ENCODE results near the gene ADAMTS3. TPM values are rescaled to one million over a fixed set of nuclear protein-coding genes. Genes with fewer than 3 reads are reported as not detected.

Gene ADAMTS3
- total RNA-seq, 1 donor from 2014 or later: 2.7 TPM

GRCh38 chr4:72301759-72302158 is 267.3 kb downstream of the ADAMTS3 start:
- TF ChIP-seq, protein P1, sequence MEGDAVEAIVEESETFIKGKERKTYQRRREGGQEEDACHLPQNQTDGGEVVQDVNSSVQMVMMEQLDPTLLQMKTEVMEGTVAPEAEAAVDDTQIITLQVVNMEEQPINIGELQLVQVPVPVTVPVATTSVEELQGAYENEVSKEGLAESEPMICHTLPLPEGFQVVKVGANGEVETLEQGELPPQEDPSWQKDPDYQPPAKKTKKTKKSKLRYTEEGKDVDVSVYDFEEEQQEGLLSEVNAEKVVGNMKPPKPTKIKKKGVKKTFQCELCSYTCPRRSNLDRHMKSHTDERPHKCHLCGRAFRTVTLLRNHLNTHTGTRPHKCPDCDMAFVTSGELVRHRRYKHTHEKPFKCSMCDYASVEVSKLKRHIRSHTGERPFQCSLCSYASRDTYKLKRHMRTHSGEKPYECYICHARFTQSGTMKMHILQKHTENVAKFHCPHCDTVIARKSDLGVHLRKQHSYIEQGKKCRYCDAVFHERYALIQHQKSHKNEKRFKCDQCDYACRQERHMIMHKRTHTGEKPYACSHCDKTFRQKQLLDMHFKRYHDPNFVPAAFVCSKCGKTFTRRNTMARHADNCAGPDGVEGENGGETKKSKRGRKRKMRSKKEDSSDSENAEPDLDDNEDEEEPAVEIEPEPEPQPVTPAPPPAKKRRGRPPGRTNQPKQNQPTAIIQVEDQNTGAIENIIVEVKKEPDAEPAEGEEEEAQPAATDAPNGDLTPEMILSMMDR (IDR thresholded peaks at IDR 0.05): no peak
- no peak for TF ChIP-seq POLR2AphosphoS5 (IDR thresholded peaks at IDR 0.05; ENCODE audit: insufficient read depth in 1 of 2, low read depth in 1 of 2)
- TF ChIP-seq POLR2A (IDR thresholded peaks at IDR 0.05): no peak
- no peaks in the 10 kb centered on the region for H3K9me3 ChIP-seq
- DNase-seq (ENCODE audit: extremely low spot score in 2 of 2): no peak
- no peak overlapping the region for H3K27ac ChIP-seq
- intact Hi-C loops (cut with DNase I): no loop called here
- H3K27me3 ChIP-seq: no peaks in the 10 kb centered on the region
- H3K4me3 ChIP-seq: no peak overlapping the region
- no peaks in the 10 kb centered on the region for H3K4me1 ChIP-seq
- no peaks in the 10 kb centered on the region for H3K36me3 ChIP-seq

DNA sequence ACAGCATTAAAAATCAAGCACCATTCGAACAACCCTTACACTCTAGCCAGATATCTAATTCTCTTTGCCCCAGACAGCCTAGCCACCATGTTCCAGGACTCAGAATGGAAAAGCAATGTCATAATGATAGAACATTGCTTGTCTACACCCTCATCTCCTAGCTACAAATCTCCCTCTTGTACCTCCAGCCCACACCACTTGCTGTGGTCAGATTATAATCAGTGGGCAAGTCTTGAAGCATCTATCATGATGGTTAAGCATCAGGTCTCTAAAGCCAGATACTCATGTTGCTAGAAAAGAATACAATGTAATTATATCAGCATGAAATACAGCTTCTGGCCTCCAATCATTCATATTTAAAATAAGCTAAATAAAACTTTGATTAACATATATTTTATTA is 268.9 kb downstream of the ADAMTS3 start:
- Histone ChIP-seq H3K9me3 (no peaks in the 10 kb centered on the region), H3K36me3 (no peaks in the 10 kb centered on the region), H3K4me3 (no peak overlapping the region), H3K27me3 (no peaks in the 10 kb centered on the region), H3K27ac (no peak overlapping the region), H3K4me1 (no peaks in the 10 kb centered on the region)
- DNase-seq (ENCODE audit: extremely low spot score in 2 of 2): no peak
- no peak for TF ChIP-seq POLR2A (IDR thresholded peaks at IDR 0.05)
- TF ChIP-seq, protein P1 (IDR thresholded peaks at IDR 0.05): no peak
- no peak for TF ChIP-seq POLR2AphosphoS5 (IDR thresholded peaks at IDR 0.05; ENCODE audit: insufficient read depth in 1 of 2, low read depth in 1 of 2)
- intact Hi-C loops (cut with DNase I): no loop called here

- no peak for TF ChIP-seq POLR2AphosphoS5 (IDR thresholded peaks at IDR 0.05; ENCODE audit: insufficient read depth in 1 of 2, low read depth in 1 of 2)
- TF ChIP-seq, protein P1 (IDR thresholded peaks at IDR 0.05): peak; percentile 16 to 33 (median 26)
- H3K4me3 ChIP-seq: no peak overlapping the region
- intact Hi-C loops (cut with DNase I): no loop called here
Measured at GRCh38 chr4:72295966-72296557, 273.0 kb downstream of the ADAMTS3 start.

DNA sequence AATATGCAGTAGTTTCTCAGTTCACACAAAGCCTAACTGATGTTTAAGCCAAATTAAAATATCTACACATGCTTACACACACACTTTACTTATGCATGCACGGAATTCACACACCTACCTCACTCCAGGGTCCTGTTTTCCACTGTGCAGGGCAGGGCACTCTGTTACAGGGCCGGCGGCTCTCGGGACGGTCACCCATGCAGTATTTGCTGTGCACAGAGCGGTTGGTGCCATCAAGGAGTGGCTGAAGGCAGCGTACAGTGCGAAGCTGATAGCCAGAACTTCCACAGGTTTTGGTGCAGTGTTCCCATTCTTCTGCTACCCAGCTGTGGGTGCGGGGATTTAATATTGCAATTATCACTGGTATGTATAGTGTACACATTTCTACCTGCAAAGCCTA is 278.3 kb downstream of the ADAMTS3 start:
- no peak overlapping the region for H3K27ac ChIP-seq
- no peaks in the 10 kb centered on the region for H3K36me3 ChIP-seq
- intact Hi-C loops (cut with DNase I): no loop called here
- no peak for TF ChIP-seq POLR2A (IDR thresholded peaks at IDR 0.05)
- no peak for TF ChIP-seq POLR2AphosphoS5 (IDR thresholded peaks at IDR 0.05; ENCODE audit: insufficient read depth in 1 of 2, low read depth in 1 of 2)
- TF ChIP-seq, protein P1 (IDR thresholded peaks at IDR 0.05): no peak
- H3K27me3 ChIP-seq: no peaks in the 10 kb centered on the region
- H3K4me1 ChIP-seq: no peaks in the 10 kb centered on the region
- DNase-seq (ENCODE audit: extremely low spot score in 2 of 2): no peak
- H3K9me3 ChIP-seq: no peaks in the 10 kb centered on the region
- no peak overlapping the region for H3K4me3 ChIP-seq

More at GRCh38 chr4:72295966-72296557, 273.0 kb downstream of the ADAMTS3 start:
- Histone ChIP-seq H3K4me1 (no peaks in the 10 kb centered on the region), H3K9me3 (no peaks in the 10 kb centered on the region), H3K36me3 (no peaks in the 10 kb centered on the region), H3K27ac (no peak overlapping the region), H3K27me3 (no peaks in the 10 kb centered on the region)
- no peak for DNase-seq (ENCODE audit: extremely low spot score in 2 of 2)

- H3K9me3 ChIP-seq: no peaks in the 10 kb centered on the region
- TF ChIP-seq POLR2A (IDR thresholded peaks at IDR 0.05): no peak
- no peak for TF ChIP-seq POLR2AphosphoS5 (IDR thresholded peaks at IDR 0.05; ENCODE audit: insufficient read depth in 1 of 2, low read depth in 1 of 2)
- TF ChIP-seq, protein P1 (IDR thresholded peaks at IDR 0.05): no peak
- intact Hi-C loops (cut with DNase I): no loop called here
- no peaks in the 10 kb centered on the region for H3K27me3 ChIP-seq
- no peak overlapping the region for H3K27ac ChIP-seq
- no peaks in the 10 kb centered on the region for H3K36me3 ChIP-seq
- no peak for DNase-seq (ENCODE audit: extremely low spot score in 2 of 2)
- no peaks in the 10 kb centered on the region for H3K4me1 ChIP-seq
- H3K4me3 ChIP-seq: no peak overlapping the region
Measured at GRCh38 chr4:72286910-72287309, 282.1 kb downstream of the ADAMTS3 start.
